Fibroblast of the aortic adventitia (primary cell): Measurements from ENCODE around the gene NUS1. TPM values are rescaled to one million over a fixed set of nuclear protein-coding genes. Genes with fewer than 3 reads are reported as not detected.
"Not testable (repeated sequence)": the region's sequence is repeated elsewhere in the genome, so short reads cannot be mapped to it uniquely, and the experiment has no call there.

Experiments
- DNase-seq: peaks from one replicate; pipeline ENCODE4 v3.0.0-alpha.2; 2010; ENCODE audit warnings: low read depth
- H3K4me3 ChIP-seq: 2 replicates; pipeline ENCODE4 v1.5.1; 2011; ENCODE audit warnings: low read depth, mild to moderate bottlenecking, control low read depth, low read length, moderate library complexity
- CTCF ChIP-seq: IDR thresholded peaks from 2 replicates; pipeline ENCODE4 v1.5.1; 2011; ENCODE audit warnings: mild to moderate bottlenecking, low read length, control low read depth, inconsistent platforms; ENCODE audit not compliant: insufficient read depth
- total RNA-seq: library from RNA; depleted of rRNA; stranded (reverse); fragments of >200 nt; gene quantifications from 2 replicates; pipeline ENCODE4 v1.2.3, GENCODE V29; 2012; ENCODE audit warnings: low replicate concordance

NUS1 gene
- total RNA-seq, 1 donor: 29.4 TPM

GRCh38 chr6:117718895-117719294, 43.6 kb downstream of the NUS1 start:
- no peak for DNase-seq
- H3K4me3 ChIP-seq: no peak overlapping the region
- TF ChIP-seq CTCF: no peak

- H3K4me3 ChIP-seq, DNase-seq: not testable (repeated sequence)
These were observed 46.3 kb downstream of the NUS1 start for GRCh38 chr6:117721520-117721919.

GRCh38 chr6:117728626-117729025, 53.4 kb downstream of the NUS1 start:
- no peak for TF ChIP-seq CTCF
- H3K4me3 ChIP-seq: no peak overlapping the region
- no peak for DNase-seq

- no peak overlapping the region for H3K4me3 ChIP-seq
- DNase-seq: no peak
- TF ChIP-seq CTCF: no peak
These were observed 54.3 kb downstream of the NUS1 start for GRCh38 chr6:117729613-117730012.

GRCh38 chr6:117733341-117733740, 58.1 kb downstream of the NUS1 start:
- no peak for TF ChIP-seq CTCF
- DNase-seq: no peak
- no peak overlapping the region for H3K4me3 ChIP-seq

GRCh38 chr6:117739869-117740268, 64.6 kb downstream of the NUS1 start:
- DNase-seq: no peak
- TF ChIP-seq CTCF: no peak
- H3K4me3 ChIP-seq: no peak overlapping the region

- DNase-seq: no peak
- H3K4me3 ChIP-seq: no peak overlapping the region
- no peak for TF ChIP-seq CTCF
These were observed 65.3 kb downstream of the NUS1 start for GRCh38 chr6:117740605-117741004.

- H3K4me3 ChIP-seq, DNase-seq: not testable (repeated sequence)
These were observed 75.4 kb downstream of the NUS1 start for GRCh38 chr6:117750675-117751074.

Other genes starting within 250 kb of the NUS1 start
- gene ROS1, start 249.5 kb upstream of the NUS1 start, total RNA-seq: 0.18 TPM in 1 of 2 replicates, not detected in the other
- 6.7 and 27.4 TPM in 2 replicates for gene DCBLD1, start 192.8 kb upstream of the NUS1 start, total RNA-seq
- 37.3 and 42.5 TPM in 2 replicates for gene GOPC, start 73.0 kb upstream of the NUS1 start, total RNA-seq
- not detected in 2 replicates for gene SLC35F1, start 231.8 kb downstream of the NUS1 start, total RNA-seq